Measurements from ENCODE around the gene PDLIM7.

The PDLIM7 gene

GRCh38 chr5:177504086-177505056 lies 7.0 kb upstream of the PDLIM7 start:
- DNase-seq, result no peak

DNA sequence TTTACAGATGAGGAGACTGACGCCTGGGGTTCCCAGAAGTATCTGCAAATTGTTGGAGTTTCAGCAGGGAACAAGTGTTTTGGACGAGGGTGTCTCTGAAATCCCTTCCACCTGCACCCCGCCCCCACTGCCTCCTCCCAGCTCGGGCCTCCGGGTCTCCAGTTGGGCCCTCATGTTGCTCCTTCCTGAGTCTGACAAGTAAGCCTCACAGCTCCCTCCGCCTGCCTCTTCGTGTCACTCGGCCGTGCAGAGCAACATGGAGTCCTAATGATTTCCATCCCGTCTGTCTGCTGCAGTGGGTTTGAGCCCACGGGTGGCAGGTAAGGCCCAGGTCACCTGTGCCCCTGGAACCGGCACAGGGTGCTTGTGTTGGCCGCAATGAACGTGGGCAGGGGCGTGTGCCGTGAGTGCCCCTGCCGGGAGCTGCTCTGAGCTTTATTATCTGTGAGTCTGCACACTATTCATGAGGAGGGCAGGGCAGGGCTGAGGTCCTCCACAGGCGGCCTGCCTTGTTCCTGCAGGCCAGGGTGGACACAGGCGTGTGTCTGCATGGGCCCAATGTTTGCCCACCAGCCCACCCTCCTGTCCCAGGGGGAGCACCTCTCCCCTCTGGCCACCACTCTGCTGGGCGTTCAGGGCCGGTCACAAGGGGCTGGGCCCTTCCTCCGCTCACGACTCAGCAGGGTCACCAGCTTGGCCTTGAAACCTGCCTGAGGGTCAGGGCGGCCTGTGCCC lies 6.1 kb upstream of the PDLIM7 start:
- no peak for DNase-seq

DNA sequence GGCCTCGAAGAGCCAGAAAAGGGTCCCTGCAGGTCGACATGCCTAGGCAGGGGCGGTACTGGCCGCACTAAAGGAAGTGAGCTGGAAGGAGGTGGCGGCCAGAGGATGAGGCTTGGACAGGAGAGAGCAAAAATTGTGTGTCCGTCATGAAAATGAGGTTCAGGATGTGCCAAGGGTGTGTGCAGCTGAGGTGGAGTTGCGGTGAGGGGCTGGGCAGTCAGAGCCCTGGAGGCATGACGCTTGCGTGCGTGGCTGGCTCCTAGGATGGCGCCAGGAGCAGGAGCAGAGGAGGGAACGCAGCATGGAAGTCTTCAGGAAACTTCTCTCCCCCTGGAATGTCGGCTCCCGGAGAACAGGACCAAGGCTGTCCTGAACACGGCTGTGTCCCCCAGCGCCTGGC lies 5.5 kb upstream of the PDLIM7 start:
- no peak for DNase-seq

GRCh38 chr5:177501874-177502678 lies 4.7 kb upstream of the PDLIM7 start:
- no peak for DNase-seq

- DNase-seq, result peak; percentile 87
Measured at GRCh38 chr5:177500685-177501522, 3.5 kb upstream of the PDLIM7 start.

GRCh38 chr5:177499842-177500241 lies 2.4 kb upstream of the PDLIM7 start:
- DNase-seq, result no peak

DNA sequence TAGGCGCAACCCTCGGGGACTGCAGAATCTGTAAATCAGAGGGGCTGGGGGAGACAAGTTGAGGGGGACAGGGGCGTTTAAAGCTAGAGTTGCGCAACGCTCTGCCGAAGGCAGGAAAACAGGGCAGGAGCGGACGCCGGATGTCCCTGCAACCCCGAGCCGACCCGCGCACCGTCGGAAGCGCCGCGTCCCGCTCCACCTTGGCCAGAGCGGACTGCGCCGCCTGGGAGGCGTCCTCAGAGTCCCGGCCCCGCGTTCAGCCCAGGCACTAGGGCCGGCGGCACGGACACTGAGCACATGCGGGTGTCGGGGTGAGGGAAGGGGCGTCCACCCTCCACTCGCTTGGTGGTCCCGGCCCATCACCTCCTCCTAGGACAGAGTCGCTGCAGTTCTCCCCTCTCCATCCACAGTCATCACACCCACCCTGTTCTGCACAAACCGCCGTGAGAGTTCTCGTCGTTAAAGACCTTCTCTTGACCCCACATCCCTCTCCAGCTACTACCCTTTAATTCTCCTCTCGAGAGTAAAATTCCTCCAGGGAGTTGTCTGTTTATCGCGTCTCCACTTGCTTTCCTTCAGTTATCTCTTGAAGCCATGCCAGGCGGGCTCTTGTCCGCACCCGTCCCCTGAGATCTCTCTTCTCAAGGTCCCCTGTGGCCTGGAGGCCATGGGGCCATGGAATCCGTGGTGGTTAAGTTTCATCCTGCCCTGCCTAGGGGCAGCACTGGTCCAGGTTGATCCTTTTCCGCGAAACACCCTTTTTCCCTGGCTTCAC lies 796 bp upstream of the PDLIM7 start:
- no peak for DNase-seq

- DNase-seq, result no peak
Measured at GRCh38 chr5:177496727-177497291, 595 bp downstream of the PDLIM7 start.

- no peak for DNase-seq
Measured at GRCh38 chr5:177496070-177496726, 1.2 kb downstream of the PDLIM7 start.

- DNase-seq, result no peak
Measured at GRCh38 chr5:177495243-177496060, 2.0 kb downstream of the PDLIM7 start.

- no peak for DNase-seq
Measured at GRCh38 chr5:177494346-177495195, 2.8 kb downstream of the PDLIM7 start.

DNA sequence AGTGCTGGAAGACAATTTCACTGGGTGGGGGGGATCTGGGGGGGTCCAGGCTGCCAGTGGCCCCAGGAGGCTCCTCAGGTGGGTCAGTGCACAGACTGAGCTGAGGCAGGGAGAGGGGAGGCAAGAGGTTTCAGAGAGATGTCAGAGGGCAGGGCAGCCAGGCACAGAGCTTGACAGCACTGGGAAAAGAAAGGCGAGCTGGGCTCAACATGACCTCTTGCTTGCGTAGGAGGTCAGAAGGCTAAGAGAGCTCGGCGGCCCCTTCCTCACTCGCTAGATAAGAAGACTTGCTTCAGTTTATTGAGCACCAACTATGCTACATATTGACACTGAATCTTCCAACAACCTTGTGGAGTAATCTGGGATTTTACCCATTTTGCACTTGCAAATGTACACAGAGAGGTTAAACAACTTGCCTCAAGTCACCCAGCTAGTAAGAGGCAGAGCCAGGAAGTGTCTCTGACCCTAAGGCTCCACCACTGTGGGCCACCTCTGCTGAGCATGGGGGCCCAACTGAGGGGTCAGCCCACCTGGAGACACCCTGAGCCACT lies 3.5 kb downstream of the PDLIM7 start:
- DNase-seq, result no peak

DNA sequence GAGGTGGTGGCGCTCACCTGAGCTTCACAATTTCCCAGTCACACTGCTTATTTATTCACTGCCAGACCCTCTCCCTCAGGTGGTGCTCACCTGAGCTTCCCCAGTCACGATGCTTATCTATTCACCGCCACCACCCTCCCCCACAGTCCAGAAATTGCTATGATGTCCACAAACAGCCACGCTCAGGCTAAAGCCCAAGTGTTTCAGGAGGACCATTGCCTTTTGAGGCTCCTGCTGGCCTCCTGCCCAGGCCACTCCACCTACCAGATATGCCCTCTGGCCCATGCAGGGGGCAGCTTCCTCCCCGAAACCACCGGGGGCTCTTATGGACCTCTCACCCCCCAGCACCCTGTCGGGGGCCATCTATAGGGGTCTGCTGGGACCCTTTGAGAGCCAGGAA lies 4.6 kb downstream of the PDLIM7 start:
- DNase-seq, result no peak

GRCh38 chr5:177491983-177492746 lies 5.2 kb downstream of the PDLIM7 start:
- no peak for DNase-seq

DNA sequence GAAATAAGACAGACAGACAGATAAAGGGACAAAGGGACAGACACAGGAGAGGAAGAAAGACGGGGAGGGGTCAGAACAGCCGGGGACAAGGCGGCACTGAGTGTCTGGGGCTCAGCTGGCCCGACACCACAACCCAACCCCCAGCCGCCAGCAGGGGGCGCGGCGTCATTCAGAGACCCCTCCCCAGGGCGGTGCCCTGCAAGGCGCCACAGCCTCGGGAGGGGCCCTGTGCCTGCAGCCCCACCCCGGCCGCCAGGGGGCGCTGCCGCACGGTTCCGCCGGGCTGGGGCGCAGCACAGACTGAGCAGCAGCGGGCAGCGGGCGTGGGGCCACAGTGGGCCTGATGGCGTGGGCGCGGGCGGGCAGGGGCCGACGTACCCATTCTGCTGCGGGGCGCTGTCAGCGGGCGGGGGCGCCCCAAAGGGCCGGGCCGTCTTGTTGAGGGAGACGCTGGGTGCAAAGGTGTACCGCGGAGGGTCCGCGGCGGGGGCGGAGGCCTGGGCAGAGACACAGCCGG lies 5.9 kb downstream of the PDLIM7 start:
- no peak for DNase-seq

DNA sequence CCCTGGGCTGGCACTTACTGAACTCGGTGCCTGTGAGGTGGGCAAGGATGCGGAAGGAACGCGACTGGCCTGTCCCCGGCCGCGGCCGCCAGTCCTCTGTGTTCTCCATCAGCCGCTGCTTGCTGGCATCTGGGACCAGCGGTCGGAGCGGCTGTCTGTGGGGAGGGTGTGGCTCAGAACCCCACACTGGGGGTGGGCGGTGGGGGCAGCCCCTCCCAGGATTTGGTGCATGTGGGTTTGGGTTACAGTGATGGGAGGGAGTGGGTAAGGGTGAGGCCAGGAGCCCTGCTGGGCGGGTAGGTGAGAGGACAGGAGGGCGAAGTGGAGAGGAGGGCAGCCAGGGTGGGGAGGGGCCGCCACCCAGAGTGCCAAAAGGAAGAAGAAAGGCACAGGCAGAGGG lies 6.4 kb downstream of the PDLIM7 start:
- no peak for DNase-seq

DNA sequence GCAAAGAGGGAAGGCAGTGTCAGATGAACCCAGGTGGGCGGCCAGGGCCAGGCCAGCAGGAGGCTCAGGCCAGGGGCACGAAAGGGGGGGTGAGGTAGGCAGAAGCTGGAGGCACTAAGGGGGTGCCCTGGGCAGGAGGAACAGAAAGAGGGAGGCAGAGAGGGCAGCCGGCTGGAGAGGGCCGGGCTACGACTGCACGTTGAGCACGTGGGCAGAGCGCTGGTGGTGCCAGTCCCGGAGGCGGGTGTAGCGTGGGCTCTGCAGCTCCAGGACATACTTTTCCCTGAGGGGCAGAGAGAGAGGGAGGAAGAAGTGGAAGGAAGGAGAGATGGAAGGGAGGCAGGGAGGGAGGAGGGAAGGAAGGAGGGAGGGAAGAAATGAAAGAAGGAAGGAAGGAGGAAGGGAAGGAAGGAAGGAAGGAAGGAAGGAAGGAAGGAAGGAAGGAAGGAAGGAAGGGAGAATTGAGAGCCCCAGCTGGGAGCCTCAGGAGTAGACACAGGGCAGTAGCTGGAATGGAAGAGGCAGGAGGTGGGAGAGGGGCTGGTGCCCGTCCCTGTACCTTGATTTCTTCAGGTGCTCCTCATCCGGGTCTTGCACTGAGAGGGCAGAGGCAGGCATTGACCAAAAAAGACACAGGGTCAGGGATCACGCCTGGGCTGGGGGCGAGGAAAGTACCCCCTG lies 7.0 kb downstream of the PDLIM7 start:
- DNase-seq, result no peak

All from activated CD4-positive, alpha-beta T cell treated with anti-CD3 and anti-CD28 coated beads, Interleukin-2, amount 50 U/mL, for 1 hour (primary cell).